ENCODE data around the gene RPS6KA6. TPM values are rescaled to one million over a fixed set of nuclear protein-coding genes. Genes with fewer than 3 reads are reported as not detected.

Gene RPS6KA6
- polyA plus RNA-seq, 1 experiment: 3.3 TPM

DNA sequence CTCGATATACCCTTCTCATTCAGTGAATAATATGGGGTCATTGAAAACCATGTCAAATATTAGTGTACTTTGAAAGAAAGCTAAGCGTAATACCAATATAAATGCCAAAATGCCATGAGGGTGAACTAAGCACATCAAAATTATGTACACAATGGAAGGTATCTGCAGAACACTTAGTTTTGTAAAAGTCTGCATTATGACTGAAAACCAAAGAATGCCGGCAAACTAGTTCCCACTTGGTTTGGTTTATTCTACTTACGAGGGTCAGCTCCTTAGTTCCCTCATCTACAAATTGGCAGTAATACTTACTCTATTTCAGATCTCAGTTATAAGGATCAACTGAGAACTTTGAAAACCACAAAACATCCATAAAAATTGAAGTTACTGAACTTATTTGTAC lies 27.3 kb downstream of the RPS6KA6 start:
- Histone ChIP-seq H3K9me3 (ENCODE audit: control insufficient read depth, insufficient read depth, low read length) (no peaks in the 10 kb centered on the region), H3K27me3 (ENCODE audit: control insufficient read depth, insufficient read depth, low read length) (no peaks in the 10 kb centered on the region), H3K4me3 (ENCODE audit: low read depth, low read length) (no peak overlapping the region), H3K27ac (ENCODE audit: low read depth, low read length) (no peak overlapping the region)
- POLR2A ChIA-PET: no interaction called here
- CTCF ChIA-PET: interaction anchor here (0.6 kb wide), 1 partner anchor 746 kb away, joined by 3 read pairs; no protein-coding TSS in a partner anchor
- TF ChIP-seq, protein P1, sequence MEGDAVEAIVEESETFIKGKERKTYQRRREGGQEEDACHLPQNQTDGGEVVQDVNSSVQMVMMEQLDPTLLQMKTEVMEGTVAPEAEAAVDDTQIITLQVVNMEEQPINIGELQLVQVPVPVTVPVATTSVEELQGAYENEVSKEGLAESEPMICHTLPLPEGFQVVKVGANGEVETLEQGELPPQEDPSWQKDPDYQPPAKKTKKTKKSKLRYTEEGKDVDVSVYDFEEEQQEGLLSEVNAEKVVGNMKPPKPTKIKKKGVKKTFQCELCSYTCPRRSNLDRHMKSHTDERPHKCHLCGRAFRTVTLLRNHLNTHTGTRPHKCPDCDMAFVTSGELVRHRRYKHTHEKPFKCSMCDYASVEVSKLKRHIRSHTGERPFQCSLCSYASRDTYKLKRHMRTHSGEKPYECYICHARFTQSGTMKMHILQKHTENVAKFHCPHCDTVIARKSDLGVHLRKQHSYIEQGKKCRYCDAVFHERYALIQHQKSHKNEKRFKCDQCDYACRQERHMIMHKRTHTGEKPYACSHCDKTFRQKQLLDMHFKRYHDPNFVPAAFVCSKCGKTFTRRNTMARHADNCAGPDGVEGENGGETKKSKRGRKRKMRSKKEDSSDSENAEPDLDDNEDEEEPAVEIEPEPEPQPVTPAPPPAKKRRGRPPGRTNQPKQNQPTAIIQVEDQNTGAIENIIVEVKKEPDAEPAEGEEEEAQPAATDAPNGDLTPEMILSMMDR (IDR thresholded peaks at IDR 0.05; ENCODE audit: low read depth, low read length): no peak
- DNase-seq (ENCODE audit: low read depth, low spot score): no peak

DNA sequence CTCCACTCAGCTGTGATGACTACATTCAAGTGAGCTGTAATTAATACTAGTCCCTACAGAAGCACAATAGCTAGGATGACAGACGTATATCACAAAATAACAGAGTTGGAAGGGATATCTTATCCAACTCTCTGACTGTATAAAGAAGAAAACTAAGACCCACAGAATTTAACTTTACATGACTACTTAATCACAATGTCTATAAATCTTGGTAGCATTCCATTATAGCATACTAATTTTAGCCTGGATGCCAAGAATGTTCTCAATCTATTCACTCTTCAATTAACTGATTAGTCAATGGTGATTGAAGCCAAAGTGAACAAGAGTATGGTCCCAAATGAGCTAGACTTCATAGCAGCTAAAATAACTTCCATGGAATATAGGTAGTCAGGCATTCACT lies 31.2 kb downstream of the RPS6KA6 start:
- TF ChIP-seq, protein P1 (IDR thresholded peaks at IDR 0.05; ENCODE audit: low read depth, low read length): no peak
- ChIA-PET POLR2A (no interaction called here), CTCF (no interaction called here)
- DNase-seq (ENCODE audit: low read depth, low spot score): no peak
- H3K9me3 ChIP-seq (ENCODE audit: control insufficient read depth, insufficient read depth, low read length): no peaks in the 10 kb centered on the region
- no peak overlapping the region for H3K4me3 ChIP-seq (ENCODE audit: low read depth, low read length)
- no peak overlapping the region for H3K27ac ChIP-seq (ENCODE audit: low read depth, low read length)
- H3K27me3 ChIP-seq (ENCODE audit: control insufficient read depth, insufficient read depth, low read length): no peaks in the 10 kb centered on the region

DNA sequence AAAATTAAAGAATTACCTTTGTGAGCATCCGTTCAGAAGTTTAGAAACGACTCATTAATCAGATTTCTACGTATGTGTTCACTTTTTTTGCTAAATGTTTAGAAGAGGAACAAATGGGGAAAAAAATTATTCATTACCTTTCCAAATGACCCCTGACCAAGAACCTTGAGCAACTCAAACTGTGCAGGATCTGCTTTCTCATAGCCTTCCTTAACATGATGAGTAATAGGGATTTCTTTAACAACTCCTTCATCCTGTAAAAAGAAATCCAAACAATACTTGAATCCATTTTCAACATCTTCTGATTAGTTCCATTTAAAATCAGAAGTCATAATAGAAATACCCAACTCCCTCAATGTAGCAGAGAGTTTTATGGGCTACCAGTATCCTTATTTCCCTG lies 32.1 kb downstream of the RPS6KA6 start:
- Histone ChIP-seq H3K9me3 (ENCODE audit: control insufficient read depth, insufficient read depth, low read length) (no peaks in the 10 kb centered on the region), H3K27me3 (ENCODE audit: control insufficient read depth, insufficient read depth, low read length) (no peaks in the 10 kb centered on the region), H3K27ac (ENCODE audit: low read depth, low read length) (no peak overlapping the region), H3K4me3 (ENCODE audit: low read depth, low read length) (no peak overlapping the region)
- DNase-seq (ENCODE audit: low read depth, low spot score): no peak
- TF ChIP-seq, protein P1 (IDR thresholded peaks at IDR 0.05; ENCODE audit: low read depth, low read length): no peak
- POLR2A ChIA-PET: no interaction called here
- CTCF ChIA-PET: no interaction called here

DNA sequence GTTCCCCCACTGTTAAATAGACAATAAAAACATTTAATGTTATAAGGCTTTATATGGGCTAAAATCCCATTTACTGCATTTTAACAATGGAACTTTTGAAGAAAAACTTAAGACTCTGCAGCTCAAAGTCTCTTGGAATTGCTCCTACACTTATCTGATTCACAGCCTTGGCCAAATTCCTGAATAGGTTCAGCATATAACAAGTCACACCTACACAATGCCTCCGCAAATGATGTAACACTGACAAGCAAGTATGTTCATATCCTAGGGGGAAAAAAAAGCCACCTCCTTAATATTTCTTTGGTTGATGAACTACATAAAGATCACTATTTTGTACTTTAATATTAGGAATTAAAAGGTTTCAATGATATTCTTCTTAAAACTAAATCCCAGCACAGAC lies 34.5 kb downstream of the RPS6KA6 start:
- H3K9me3 ChIP-seq (ENCODE audit: control insufficient read depth, insufficient read depth, low read length): no peaks in the 10 kb centered on the region
- H3K27me3 ChIP-seq (ENCODE audit: control insufficient read depth, insufficient read depth, low read length): no peaks in the 10 kb centered on the region
- no peak for DNase-seq (ENCODE audit: low read depth, low spot score)
- ChIA-PET POLR2A (no interaction called here), CTCF (no interaction called here)
- TF ChIP-seq, protein P1 (IDR thresholded peaks at IDR 0.05; ENCODE audit: low read depth, low read length): no peak
- no peak overlapping the region for H3K4me3 ChIP-seq (ENCODE audit: low read depth, low read length)
- no peak overlapping the region for H3K27ac ChIP-seq (ENCODE audit: low read depth, low read length)

DNA sequence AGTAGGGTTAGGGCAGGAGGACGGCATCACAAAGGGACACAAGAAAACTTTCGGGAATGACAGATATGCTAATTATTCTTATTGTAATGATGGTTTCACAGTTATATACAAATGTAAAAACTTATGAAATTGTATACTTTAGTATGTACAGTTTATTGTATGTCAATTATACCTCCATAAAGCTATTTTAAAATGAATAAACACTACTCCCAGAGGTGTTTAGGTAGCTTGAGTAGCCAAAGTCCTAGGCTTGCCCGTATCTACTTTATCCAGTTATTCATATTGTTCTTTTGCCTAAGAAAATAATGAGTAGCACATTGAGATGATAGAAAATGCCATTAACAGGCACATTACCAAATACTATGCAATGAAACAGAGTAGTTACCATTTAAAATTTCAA lies 43.0 kb downstream of the RPS6KA6 start:
- no peaks in the 10 kb centered on the region for H3K9me3 ChIP-seq (ENCODE audit: control insufficient read depth, insufficient read depth, low read length)
- CTCF ChIA-PET: no interaction called here
- H3K4me3 ChIP-seq (ENCODE audit: low read depth, low read length): no peak overlapping the region
- TF ChIP-seq, protein P1 (IDR thresholded peaks at IDR 0.05; ENCODE audit: low read depth, low read length): no peak
- DNase-seq (ENCODE audit: low read depth, low spot score): no peak
- no peak overlapping the region for H3K27ac ChIP-seq (ENCODE audit: low read depth, low read length)
- no peaks in the 10 kb centered on the region for H3K27me3 ChIP-seq (ENCODE audit: control insufficient read depth, insufficient read depth, low read length)
- POLR2A ChIA-PET: no interaction called here
